H9 (cell line): Measurements from ENCODE around the gene SEMA4C. TPM values are rescaled to one million over a fixed set of nuclear protein-coding genes. Genes with fewer than 3 reads are reported as not detected.

Experiments used
- DNase-seq: peaks from one replicate; pipeline ENCODE4 v3.0.0-alpha.2; 2017
- H2AFZ ChIP-seq: one replicate; pipeline ENCODE4 v1.6.1; 2013; ENCODE audit warnings: mild to moderate bottlenecking, low read length, control low read depth, moderate library complexity
- H2AK5ac ChIP-seq: 2 replicates; pipeline ENCODE4 v1.6.1; 2013; ENCODE audit warnings: low read length, control low read depth, mixed read lengths; ENCODE audit not compliant: insufficient read length
- H2BK120ac ChIP-seq: one replicate; pipeline ENCODE4 v1.6.1; 2013; ENCODE audit warnings: low read depth, mild to moderate bottlenecking, low read length, control low read depth, inconsistent platforms; ENCODE audit not compliant: poor library complexity, severe bottlenecking
- H2BK12ac ChIP-seq: 2 replicates; pipeline ENCODE4 v1.6.1; 2013; ENCODE audit warnings: low read length, control low read depth, mixed read lengths, low read depth; ENCODE audit not compliant: insufficient read length
- H2BK15ac ChIP-seq: 2 replicates; pipeline ENCODE4 v1.6.1; 2013; ENCODE audit warnings: low read depth, low read length, control low read depth
- H2BK20ac ChIP-seq: one replicate; pipeline ENCODE4 v1.6.1; 2013; ENCODE audit warnings: low read depth, mild to moderate bottlenecking, low read length, control low read depth, inconsistent platforms; ENCODE audit not compliant: poor library complexity, severe bottlenecking
- H2BK5ac ChIP-seq: 2 replicates; pipeline ENCODE4 v1.6.1; 2013; ENCODE audit warnings: low read length, control low read depth, mixed read lengths; ENCODE audit not compliant: insufficient read length
- H3K14ac ChIP-seq: 2 replicates; pipeline ENCODE4 v1.6.1; 2013; ENCODE audit warnings: low read length, control low read depth; ENCODE audit not compliant: insufficient read depth
- H3K18ac ChIP-seq: 2 replicates; pipeline ENCODE4 v1.6.1; 2013; ENCODE audit warnings: low read depth, mild to moderate bottlenecking, mixed read lengths, low read length, control low read depth; ENCODE audit not compliant: insufficient read length
- H3K23ac ChIP-seq: 2 replicates; pipeline ENCODE4 v1.6.1; 2013; ENCODE audit warnings: low read length, control low read depth, mixed read lengths, low read depth; ENCODE audit not compliant: insufficient read length
- H3K23me2 ChIP-seq: 2 replicates; pipeline ENCODE4 v1.6.1; 2013; ENCODE audit warnings: low read depth, mild to moderate bottlenecking, mixed read lengths, low read length, control low read depth; ENCODE audit not compliant: insufficient read length, poor library complexity, severe bottlenecking
- H3K27ac ChIP-seq: 2 replicates; pipeline ENCODE4 v1.5.1; 2013; ENCODE audit warnings: low read length, control low read depth, mixed read lengths, low read depth; ENCODE audit not compliant: insufficient read length
- H3K27me3 ChIP-seq: 2 replicates; pipeline ENCODE4 v1.6.1; 2013; ENCODE audit warnings: low read length, control low read depth, inconsistent platforms; ENCODE audit not compliant: insufficient read depth
- H3K4ac ChIP-seq: 2 replicates; pipeline ENCODE4 v1.6.1; 2013; ENCODE audit warnings: low read depth, mild to moderate bottlenecking, control low read depth, inconsistent platforms, low read length, moderate library complexity
- H3K4me1 ChIP-seq: 2 replicates; pipeline ENCODE4 v1.6.1; 2013; ENCODE audit warnings: low read length, control low read depth, inconsistent platforms; ENCODE audit not compliant: insufficient read depth
- H3K4me2 ChIP-seq: 2 replicates; pipeline ENCODE4 v1.6.1; 2013; ENCODE audit warnings: low read length, control low read depth, mixed read lengths; ENCODE audit not compliant: insufficient read length, insufficient read depth
- H3K56ac ChIP-seq: 2 replicates; pipeline ENCODE4 v1.6.1; 2013; ENCODE audit warnings: low read depth, mild to moderate bottlenecking, mixed read lengths, low read length, control low read depth; ENCODE audit not compliant: insufficient read length
- H3K79me1 ChIP-seq: 2 replicates; pipeline ENCODE4 v1.6.1; 2013; ENCODE audit warnings: low read depth, mild to moderate bottlenecking, moderate library complexity, low read length, control low read depth, inconsistent platforms; ENCODE audit not compliant: insufficient read depth, poor library complexity, severe bottlenecking
- H3K79me2 ChIP-seq: 2 replicates; pipeline ENCODE4 v1.6.1; 2013; ENCODE audit warnings: low read length, control low read depth, inconsistent platforms; ENCODE audit not compliant: insufficient read depth
- H3K9ac ChIP-seq: 2 replicates; pipeline ENCODE4 v1.6.1; 2013; ENCODE audit warnings: low read length, control low read depth, mixed read lengths; ENCODE audit not compliant: insufficient read length; ENCODE audit errors: extremely low read depth
- H3K9me3 ChIP-seq: one replicate; pipeline ENCODE4 v1.6.1; 2013; ENCODE audit warnings: low read depth, low read length, inconsistent platforms; ENCODE audit not compliant: control insufficient read depth
- H3T11ph ChIP-seq: one replicate; pipeline ENCODE4 v1.6.1; 2013; ENCODE audit warnings: mild to moderate bottlenecking, low read length, control low read depth, inconsistent platforms
- H4K20me1 ChIP-seq: one replicate; pipeline ENCODE4 v1.6.1; 2013; ENCODE audit not compliant: control insufficient read depth, insufficient read length, insufficient read depth
- H4K5ac ChIP-seq: 2 replicates; pipeline ENCODE4 v1.6.1; 2013; ENCODE audit warnings: low read depth, mild to moderate bottlenecking, mixed read lengths, low read length, control low read depth; ENCODE audit not compliant: insufficient read length
- H4K8ac ChIP-seq: replicated peaks from 2 replicates; pipeline ENCODE4 v1.6.1; 2013; ENCODE audit warnings: low read length, control low read depth, mixed read lengths, low read depth; ENCODE audit not compliant: insufficient read length
- H4K91ac ChIP-seq: 2 replicates; pipeline ENCODE4 v1.6.1; 2013; ENCODE audit warnings: low read depth, mild to moderate bottlenecking, moderate library complexity, mixed read lengths, low read length, control low read depth; ENCODE audit not compliant: insufficient read length
- H3K27ac Mint-ChIP-seq, 3 experiments: 2 replicates in 2 of 3; 3 replicates in 1 of 3; pipeline ENCODE4 v1.8.0; 2020 to 2021; ENCODE audit warnings: mixed read lengths in 3 of 3, mild to moderate bottlenecking in 1 of 3, moderate library complexity in 1 of 3
- H3K27me3 Mint-ChIP-seq: 2 replicates; pipeline ENCODE4 v1.8.0; 2021; ENCODE audit warnings: low read depth, mild to moderate bottlenecking, moderate library complexity, mixed read lengths
- H3K36me3 Mint-ChIP-seq, 3 experiments: 2 replicates in 2 of 3; 3 replicates in 1 of 3; pipeline ENCODE4 v1.8.0; 2020 to 2021; ENCODE audit warnings: low read depth in 3 of 3, mixed read lengths in 3 of 3; ENCODE audit not compliant: insufficient read depth in 1 of 3
- H3K4me1 Mint-ChIP-seq, 2 experiments: 2 replicates each; pipeline ENCODE4 v1.8.0; 2020; ENCODE audit warnings: mixed read lengths in 2 of 2
- H3K4me3 Mint-ChIP-seq, 2 experiments: 2 replicates in 1 of 2; 3 replicates in 1 of 2; pipeline ENCODE4 v1.8.0; 2020 to 2021; ENCODE audit warnings: mild to moderate bottlenecking in 2 of 2, mixed read lengths in 2 of 2, moderate library complexity in 1 of 2
- H3K9me3 Mint-ChIP-seq, 2 experiments: 2 replicates in 1 of 2; 3 replicates in 1 of 2; pipeline ENCODE4 v1.8.0; 2020; ENCODE audit warnings: mild to moderate bottlenecking in 2 of 2, mixed read lengths in 2 of 2, moderate library complexity in 1 of 2
- CTCF ChIP-seq: fragments of 200-600 bp; sonication (generic); conservative IDR thresholded peaks from 3 replicates; pipeline ENCODE4 v1.8.0; 2021; ENCODE audit warnings: antibody characterized with exemption, mild to moderate bottlenecking
- WGBS: extraction: QIAGEN DNeasy Blood & Tissue Kit; methylation state at CpG from one replicate; pipeline ENCODE4 v1.1.7; 2013; ENCODE audit warnings: missing lambda C conversion rate, low lambda C conversion rate, mixed read lengths; ENCODE audit not compliant: insufficient read length; ENCODE audit errors: extremely low coverage; 5-methylcytosine and 5-hydroxymethylcytosine counted together
- total RNA-seq: library from RNA; stranded (reverse); gene quantifications from 2 replicates; pipeline ENCODE4 v1.2.1, GENCODE V29; 2021

Gene SEMA4C
- total RNA-seq, 1 experiment from 2014 or later = 81.6 TPM

- no peak overlapping the region for H2BK120ac ChIP-seq
- H3K4me1 Mint-ChIP-seq = peaks cover 49% of the 10 kb centered on the region in 2 experiments
- H3K9ac ChIP-seq = no peak overlapping the region
- H3K27me3 Mint-ChIP-seq = peaks cover 30% of the 10 kb centered on the region
- no peak overlapping the region for H3K56ac ChIP-seq
- no peak overlapping the region for H4K8ac ChIP-seq
- H2AFZ ChIP-seq = no peak overlapping the region
- H3K36me3 Mint-ChIP-seq = 0 out of 7 replicates have a peak, but pooled peaks cover 0 to 2% (median 0%) of the 10 kb centered on the region in 3 experiments
- H3K23me2 ChIP-seq = no peaks in the 10 kb centered on the region
- no peaks in the 10 kb centered on the region for H4K20me1 ChIP-seq
- no peak overlapping the region for H3K14ac ChIP-seq
- no peaks in the 10 kb centered on the region; a peak in 2 of 5 replicates for H3K9me3 Mint-ChIP-seq
- no peak overlapping the region for H3K4me3 Mint-ChIP-seq
- no peak overlapping the region for H3K4ac ChIP-seq
- H2BK15ac ChIP-seq = no peak overlapping the region
- no peak overlapping the region for H4K91ac ChIP-seq
- peak; percentile 50 for DNase-seq
- no peak overlapping the region for H2BK20ac ChIP-seq
- no peak overlapping the region for H3K18ac ChIP-seq
- no CpG with 5 or more reads among the region's 10 CpGs for WGBS
- H3K79me2 ChIP-seq = no peaks in the 10 kb centered on the region
- no peaks in the 10 kb centered on the region for H3K9me3 ChIP-seq
- no peaks in the 10 kb centered on the region for H3K79me1 ChIP-seq
- H3K27me3 ChIP-seq = no peaks in the 10 kb centered on the region
- H4K5ac ChIP-seq = no peak overlapping the region
- peak; percentile 31; the same call in 2 of the 3 replicates for TF ChIP-seq CTCF
- H3K4me1 ChIP-seq = no peaks in the 10 kb centered on the region; the same call in 1 of the 2 replicates
- no peak overlapping the region for H2BK5ac ChIP-seq
- H2BK12ac ChIP-seq = no peak overlapping the region
- no peak overlapping the region for H3K27ac ChIP-seq
- H3K4me2 ChIP-seq = no peak overlapping the region
- H3K27ac Mint-ChIP-seq = no peak overlapping the region; a peak in 1 of 7 replicates
- no peak overlapping the region for H3K23ac ChIP-seq
- no peak overlapping the region for H2AK5ac ChIP-seq
- H3T11ph ChIP-seq = no peak overlapping the region
Measured at GRCh38 chr2:96916156-96916630, 46.3 kb upstream of the SEMA4C start.
